Measurements from ENCODE around the gene PPP1R11. TPM values are rescaled to one million over a fixed set of nuclear protein-coding genes. Genes with fewer than 3 reads are reported as not detected.

PPP1R11 gene
- total RNA-seq, 1 donor from 2014 or later: 22.7 TPM

GRCh38 chr6:30091577-30092381, 24.8 kb downstream of the PPP1R11 start:
- Histone ChIP-seq H3K79me2 (ENCODE audit: low read depth) (no peaks in the 10 kb centered on the region), H3K27me3 (peaks cover 85% of the 10 kb centered on the region), H3K9me3 (ENCODE audit: low read depth) (no peaks in the 10 kb centered on the region), H3K4me3 (no peak overlapping the region), H3K9ac (no peak overlapping the region), H3K4me2 (no peak overlapping the region), H2AFZ (replicated peaks) (peak overlapping the region; percentile 76), H4K20me1 (ENCODE audit: low read depth) (no peaks in the 10 kb centered on the region), H3K27ac (no peak overlapping the region), H3K4me1 (no peaks in the 10 kb centered on the region), H3F3A (ENCODE audit: low read depth) (no peaks in the 10 kb centered on the region), H3K36me3 (no peaks in the 10 kb centered on the region)
- DNase-seq (ENCODE audit: low spot score): no peak
- Mint-ChIP-seq H3K27me3 (ENCODE audit: insufficient read depth, low read depth) (peaks cover 31% of the 10 kb centered on the region), H3K4me3 (no peak overlapping the region), H3K36me3 (no peaks in the 10 kb centered on the region), H3K27ac (no peak overlapping the region), H3K4me1 (no peaks in the 10 kb centered on the region), H3K9me3 (peaks cover 3% of the 10 kb centered on the region)
- TF ChIP-seq, protein P1, sequence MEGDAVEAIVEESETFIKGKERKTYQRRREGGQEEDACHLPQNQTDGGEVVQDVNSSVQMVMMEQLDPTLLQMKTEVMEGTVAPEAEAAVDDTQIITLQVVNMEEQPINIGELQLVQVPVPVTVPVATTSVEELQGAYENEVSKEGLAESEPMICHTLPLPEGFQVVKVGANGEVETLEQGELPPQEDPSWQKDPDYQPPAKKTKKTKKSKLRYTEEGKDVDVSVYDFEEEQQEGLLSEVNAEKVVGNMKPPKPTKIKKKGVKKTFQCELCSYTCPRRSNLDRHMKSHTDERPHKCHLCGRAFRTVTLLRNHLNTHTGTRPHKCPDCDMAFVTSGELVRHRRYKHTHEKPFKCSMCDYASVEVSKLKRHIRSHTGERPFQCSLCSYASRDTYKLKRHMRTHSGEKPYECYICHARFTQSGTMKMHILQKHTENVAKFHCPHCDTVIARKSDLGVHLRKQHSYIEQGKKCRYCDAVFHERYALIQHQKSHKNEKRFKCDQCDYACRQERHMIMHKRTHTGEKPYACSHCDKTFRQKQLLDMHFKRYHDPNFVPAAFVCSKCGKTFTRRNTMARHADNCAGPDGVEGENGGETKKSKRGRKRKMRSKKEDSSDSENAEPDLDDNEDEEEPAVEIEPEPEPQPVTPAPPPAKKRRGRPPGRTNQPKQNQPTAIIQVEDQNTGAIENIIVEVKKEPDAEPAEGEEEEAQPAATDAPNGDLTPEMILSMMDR (IDR thresholded peaks at IDR 0.05): no peak

DNA sequence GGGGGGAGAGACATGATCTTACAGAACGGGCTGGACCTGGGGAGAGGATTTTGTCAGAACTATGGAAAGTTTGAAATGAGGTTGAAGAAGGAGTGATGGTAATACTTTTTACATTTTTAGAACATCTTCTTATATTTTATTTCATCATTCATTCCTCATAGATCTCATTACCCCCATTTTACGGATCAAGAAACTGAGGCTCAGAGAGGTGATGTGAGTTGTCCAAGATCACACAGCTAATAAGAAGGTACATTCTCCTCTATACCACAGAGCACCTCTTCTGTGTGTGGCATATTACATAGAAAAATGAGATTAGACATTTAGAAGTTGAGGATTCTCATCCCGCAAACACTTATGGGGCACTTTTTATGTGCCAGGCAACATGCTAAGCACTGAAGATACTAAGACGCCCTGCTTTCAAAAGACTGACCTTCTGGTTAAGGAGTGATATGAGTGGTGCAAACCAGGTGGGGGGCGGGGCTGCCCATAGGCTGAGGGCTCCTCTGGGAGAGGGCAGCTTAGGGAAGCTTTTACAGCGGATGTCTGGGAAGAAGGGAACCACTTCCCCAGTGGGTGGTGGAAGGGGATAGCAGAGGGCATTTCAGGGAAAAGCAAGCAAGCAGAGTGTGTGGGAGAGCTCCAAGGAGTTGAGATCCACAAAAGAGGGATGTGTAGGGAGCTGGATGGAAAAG, 26.0 kb downstream of the PPP1R11 start:
- Histone ChIP-seq H3K79me2 (ENCODE audit: low read depth) (no peaks in the 10 kb centered on the region), H3K4me1 (no peaks in the 10 kb centered on the region), H2AFZ (replicated peaks) (no peak overlapping the region), H3K27ac (no peak overlapping the region), H3K27me3 (peaks cover 88% of the 10 kb centered on the region), H3K4me3 (no peak overlapping the region), H3F3A (ENCODE audit: low read depth) (no peaks in the 10 kb centered on the region), H3K36me3 (no peaks in the 10 kb centered on the region), H3K9ac (no peak overlapping the region), H3K4me2 (no peak overlapping the region), H4K20me1 (ENCODE audit: low read depth) (no peaks in the 10 kb centered on the region), H3K9me3 (ENCODE audit: low read depth) (no peaks in the 10 kb centered on the region)
- Mint-ChIP-seq H3K4me1 (no peaks in the 10 kb centered on the region), H3K27ac (no peak overlapping the region), H3K4me3 (no peak overlapping the region), H3K36me3 (no peaks in the 10 kb centered on the region), H3K27me3 (ENCODE audit: insufficient read depth, low read depth) (peaks cover 41% of the 10 kb centered on the region), H3K9me3 (no peaks in the 10 kb centered on the region)
- no peak for DNase-seq (ENCODE audit: low spot score)
- TF ChIP-seq, protein P1 (IDR thresholded peaks at IDR 0.05): no peak
- TF ChIP-seq EZH2phosphoT487 (IDR thresholded peaks at IDR 0.05) (no peak), EZH2 (IDR thresholded peaks at IDR 0.05) (no peak)

GRCh38 chr6:30093951-30094661, 27.1 kb downstream of the PPP1R11 start:
- H3K36me3 ChIP-seq: no peaks in the 10 kb centered on the region
- DNase-seq (ENCODE audit: low spot score): no peak
- H3K4me3 ChIP-seq: no peak overlapping the region
- Mint-ChIP-seq H3K9me3 (no peaks in the 10 kb centered on the region), H3K4me3 (no peak overlapping the region), H3K36me3 (no peaks in the 10 kb centered on the region), H3K4me1 (no peaks in the 10 kb centered on the region), H3K27ac (no peak overlapping the region), H3K27me3 (ENCODE audit: insufficient read depth, low read depth) (peaks cover 48% of the 10 kb centered on the region)
- TF ChIP-seq EZH2phosphoT487 (IDR thresholded peaks at IDR 0.05) (no peak), EZH2 (IDR thresholded peaks at IDR 0.05) (no peak)
- TF ChIP-seq, protein P1 (IDR thresholded peaks at IDR 0.05): no peak
- no peak overlapping the region for H3K9ac ChIP-seq
- no peaks in the 10 kb centered on the region for H3K79me2 ChIP-seq (ENCODE audit: low read depth)
- no peaks in the 10 kb centered on the region for H4K20me1 ChIP-seq (ENCODE audit: low read depth)
- no peaks in the 10 kb centered on the region for H3K4me1 ChIP-seq
- H2AFZ ChIP-seq (replicated peaks): no peak overlapping the region
- no peaks in the 10 kb centered on the region for H3F3A ChIP-seq (ENCODE audit: low read depth)
- no peak overlapping the region for H3K4me2 ChIP-seq
- peaks cover 92% of the 10 kb centered on the region for H3K27me3 ChIP-seq
- no peak overlapping the region for H3K27ac ChIP-seq
- H3K9me3 ChIP-seq (ENCODE audit: low read depth): no peaks in the 10 kb centered on the region

Data from neural progenitor cell (in vitro differentiated cells).